ENCODE results near the gene LAMA3. TPM values are rescaled to one million over a fixed set of nuclear protein-coding genes. Genes with fewer than 3 reads are reported as not detected.

LAMA3 gene
- total RNA-seq, 1 experiment from 2014 or later = 207 TPM

- Mint-ChIP-seq H3K4me3 (ENCODE audit: low read depth, unreplicated experiment) (no peak overlapping the region), H3K27me3 (ENCODE audit: unreplicated experiment) (no peaks in the 10 kb centered on the region), H3K9me3 (ENCODE audit: low read depth, unreplicated experiment) (no peaks in the 10 kb centered on the region), H3K4me1 (ENCODE audit: low read depth, unreplicated experiment) (peaks cover 28% of the 10 kb centered on the region), H3K27ac (ENCODE audit: unreplicated experiment) (no peak overlapping the region), H3K36me3 (ENCODE audit: insufficient read depth, unreplicated experiment) (no peaks in the 10 kb centered on the region)
- no TSS peak for BruUV-seq (replicated peaks)
- no peak for DNase-seq
- TF ChIP-seq CTCF (IDR thresholded peaks at IDR 0.05; ENCODE audit: unreplicated experiment) = no peak
- CTCF ChIA-PET = interaction anchor here (0.6 kb wide), 1 partner anchor 139 kb away, joined by 3 read pairs; no protein-coding TSS in a partner anchor
- intact Hi-C loops (cut with micrococcal nuclease; ENCODE audit: unreplicated experiment) = no loop called here
These were observed 279.7 kb downstream of the LAMA3 start for GRCh38 chr18:23968638-23969604.

GRCh38 chr18:23969664-23970063, 280.4 kb downstream of the LAMA3 start:
- intact Hi-C loops (cut with micrococcal nuclease; ENCODE audit: unreplicated experiment) = no loop called here
- Mint-ChIP-seq H3K4me3 (ENCODE audit: low read depth, unreplicated experiment) (no peak overlapping the region), H3K9me3 (ENCODE audit: low read depth, unreplicated experiment) (no peaks in the 10 kb centered on the region), H3K27me3 (ENCODE audit: unreplicated experiment) (no peaks in the 10 kb centered on the region), H3K27ac (ENCODE audit: unreplicated experiment) (no peak overlapping the region), H3K36me3 (ENCODE audit: insufficient read depth, unreplicated experiment) (no peaks in the 10 kb centered on the region), H3K4me1 (ENCODE audit: low read depth, unreplicated experiment) (peaks cover 21% of the 10 kb centered on the region)
- no TSS peak for BruUV-seq (replicated peaks)
- no peak for TF ChIP-seq CTCF (IDR thresholded peaks at IDR 0.05; ENCODE audit: unreplicated experiment)
- CTCF ChIA-PET = no interaction called here
- no peak for DNase-seq

GRCh38 chr18:23970161-23971096, 281.2 kb downstream of the LAMA3 start:
- H3K27ac Mint-ChIP-seq (ENCODE audit: unreplicated experiment) = no peak overlapping the region
- H3K4me1 Mint-ChIP-seq (ENCODE audit: low read depth, unreplicated experiment) = peaks cover 13% of the 10 kb centered on the region
- no peak for TF ChIP-seq CTCF (IDR thresholded peaks at IDR 0.05; ENCODE audit: unreplicated experiment)
- no peaks in the 10 kb centered on the region for H3K9me3 Mint-ChIP-seq (ENCODE audit: low read depth, unreplicated experiment)
- BruUV-seq (replicated peaks) = no TSS peak
- CTCF ChIA-PET = interaction anchor here (0.6 kb wide), 1 partner anchor 11 kb away, joined by 3 read pairs; no protein-coding TSS in a partner anchor
- no peak for DNase-seq
- no peaks in the 10 kb centered on the region for H3K36me3 Mint-ChIP-seq (ENCODE audit: insufficient read depth, unreplicated experiment)
- no peak overlapping the region for H3K4me3 Mint-ChIP-seq (ENCODE audit: low read depth, unreplicated experiment)
- no peaks in the 10 kb centered on the region for H3K27me3 Mint-ChIP-seq (ENCODE audit: unreplicated experiment)
- intact Hi-C loops (cut with micrococcal nuclease; ENCODE audit: unreplicated experiment) = no loop called here

GRCh38 chr18:23971097-23971440, 281.8 kb downstream of the LAMA3 start:
- DNase-seq = no peak
- Mint-ChIP-seq H3K27ac (ENCODE audit: unreplicated experiment) (no peak overlapping the region), H3K9me3 (ENCODE audit: low read depth, unreplicated experiment) (no peaks in the 10 kb centered on the region), H3K4me1 (ENCODE audit: low read depth, unreplicated experiment) (peaks cover 7% of the 10 kb centered on the region), H3K36me3 (ENCODE audit: insufficient read depth, unreplicated experiment) (no peaks in the 10 kb centered on the region), H3K4me3 (ENCODE audit: low read depth, unreplicated experiment) (no peak overlapping the region), H3K27me3 (ENCODE audit: unreplicated experiment) (no peaks in the 10 kb centered on the region)
- CTCF ChIA-PET = interaction anchor here (0.6 kb wide), 1 partner anchor 10 kb away, joined by 3 read pairs; no protein-coding TSS in a partner anchor
- TF ChIP-seq CTCF (IDR thresholded peaks at IDR 0.05; ENCODE audit: unreplicated experiment) = no peak
- intact Hi-C loops (cut with micrococcal nuclease; ENCODE audit: unreplicated experiment) = no loop called here
- no TSS peak for BruUV-seq (replicated peaks)
